Endodermal cell (in vitro differentiated cells): ENCODE data around the gene CAMKMT. TPM values are rescaled to one million over a fixed set of nuclear protein-coding genes. Genes with fewer than 3 reads are reported as not detected.

Experiments used
- DNase-seq: peaks from one replicate; pipeline ENCODE4 v3.0.0-alpha.2; 2017
- H3K27ac ChIP-seq: 2 replicates; pipeline ENCODE4 v1.5.1; 2013; ENCODE audit warnings: mild to moderate bottlenecking, low read depth, low read length, moderate library complexity
- H3K27me3 ChIP-seq: 2 replicates; pipeline ENCODE4 v1.6.1; 2013; ENCODE audit warnings: mild to moderate bottlenecking, low read length, moderate library complexity; ENCODE audit not compliant: insufficient read depth, control insufficient read depth, poor library complexity, severe bottlenecking
- H3K36me3 ChIP-seq: 2 replicates; pipeline ENCODE4 v1.7.0; 2013; ENCODE audit warnings: mild to moderate bottlenecking, low read length, moderate library complexity; ENCODE audit not compliant: control insufficient read depth, insufficient read depth
- H3K4me1 ChIP-seq: one replicate; pipeline ENCODE4 v1.7.0; 2013; ENCODE audit warnings: low read length; ENCODE audit not compliant: control insufficient read depth, insufficient read depth
- H3K4me3 ChIP-seq: 2 replicates; pipeline ENCODE4 v1.5.1; 2013; ENCODE audit warnings: mild to moderate bottlenecking, low read length, moderate library complexity
- H3K9ac ChIP-seq: 2 replicates; pipeline ENCODE4 v1.6.1; 2013; ENCODE audit warnings: mild to moderate bottlenecking, low read length, moderate library complexity; ENCODE audit not compliant: poor library complexity, severe bottlenecking; ENCODE audit errors: extremely low read depth
- H3K9me3 ChIP-seq: 2 replicates; pipeline ENCODE4 v1.6.1; 2013; ENCODE audit warnings: mild to moderate bottlenecking, low read length, moderate library complexity; ENCODE audit not compliant: control insufficient read depth
- H3K27ac Mint-ChIP-seq: 2 replicates; pipeline ENCODE4 v1.8.0; 2020; ENCODE audit warnings: mixed read lengths
- H3K27me3 Mint-ChIP-seq: 2 replicates; pipeline ENCODE4 v1.8.0; 2021; ENCODE audit warnings: mild to moderate bottlenecking, mixed read lengths; ENCODE audit not compliant: insufficient read depth
- H3K36me3 Mint-ChIP-seq: 2 replicates; pipeline ENCODE4 v1.8.0; 2020; ENCODE audit warnings: low read depth, mixed read lengths
- H3K4me1 Mint-ChIP-seq: 2 replicates; pipeline ENCODE4 v1.8.0; 2020; ENCODE audit warnings: mixed read lengths
- H3K4me3 Mint-ChIP-seq: 2 replicates; pipeline ENCODE4 v1.8.0; 2020; ENCODE audit warnings: mild to moderate bottlenecking, moderate library complexity, mixed read lengths
- H3K9me3 Mint-ChIP-seq: 2 replicates; pipeline ENCODE4 v1.8.0; 2020; ENCODE audit warnings: mild to moderate bottlenecking, mixed read lengths
- WGBS, 2 experiments: methylation state at CpG; one replicate each; pipeline versions ENCODE4 v1.1.5 to v1.1.7; 2013; ENCODE audit warnings: missing lambda C conversion rate in 2 of 2, mixed read lengths in 1 of 2; ENCODE audit not compliant: insufficient coverage in 1 of 2, insufficient read length in 1 of 2; 5-methylcytosine and 5-hydroxymethylcytosine counted together
- total RNA-seq, 2 donors: library from RNA; stranded (reverse); fragmentation: NEBNext Ultra II Directional in 1 of 2; extraction: Animal tissue kit (Norgen Biotek cat#: 25700) in 1 of 2; gene quantifications; 2 replicates in 1 of 2; 3 replicates in 1 of 2; pipeline ENCODE4 v1.2.1, GENCODE V29; 2021
- TF ChIP-seq, protein P1 (sequence below): fragments of 200-600 bp; sonication (generic); conservative IDR thresholded peaks from 2 replicates; pipeline ENCODE4 v1.5.0; 2021; ENCODE audit warnings: antibody characterized with exemption, mild to moderate bottlenecking

CAMKMT gene
- total RNA-seq, 2 donors from 2014 or later, result 31.4 to 57.5 TPM

DNA sequence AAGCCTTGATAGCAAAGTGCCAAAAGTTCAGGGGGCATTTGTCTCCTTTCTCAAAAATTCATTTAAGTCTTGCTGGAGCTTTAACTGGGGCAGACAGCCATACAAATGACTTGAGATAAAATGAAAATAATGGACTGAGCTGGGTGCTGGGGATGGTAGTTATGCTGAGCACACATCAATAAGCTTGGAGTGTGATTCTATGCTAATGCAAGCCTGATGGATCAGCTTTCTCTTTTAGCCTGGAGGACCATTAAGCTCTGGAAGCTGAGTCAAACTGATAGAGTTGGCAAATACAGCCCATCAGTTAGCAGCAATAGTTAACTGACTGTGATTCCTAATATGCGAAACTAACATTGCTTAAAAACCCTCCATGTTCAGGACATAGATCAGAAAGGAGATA is 98.0 kb downstream of the CAMKMT start:
- Histone ChIP-seq H3K36me3 (no peaks in the 10 kb centered on the region), H3K27ac (no peak overlapping the region), H3K4me3 (no peak overlapping the region), H3K4me1 (no peaks in the 10 kb centered on the region), H3K27me3 (no peaks in the 10 kb centered on the region), H3K9me3 (peaks cover 13% of the 10 kb centered on the region), H3K9ac (no peak overlapping the region)
- H3K27me3 Mint-ChIP-seq, result no peaks in the 10 kb centered on the region
- WGBS, 2 experiments, result 93% methylated on average over 1 of the region's 1 CpG; no CpG with 5 or more reads in 1 of the 2 experiments
- TF ChIP-seq, protein P1, sequence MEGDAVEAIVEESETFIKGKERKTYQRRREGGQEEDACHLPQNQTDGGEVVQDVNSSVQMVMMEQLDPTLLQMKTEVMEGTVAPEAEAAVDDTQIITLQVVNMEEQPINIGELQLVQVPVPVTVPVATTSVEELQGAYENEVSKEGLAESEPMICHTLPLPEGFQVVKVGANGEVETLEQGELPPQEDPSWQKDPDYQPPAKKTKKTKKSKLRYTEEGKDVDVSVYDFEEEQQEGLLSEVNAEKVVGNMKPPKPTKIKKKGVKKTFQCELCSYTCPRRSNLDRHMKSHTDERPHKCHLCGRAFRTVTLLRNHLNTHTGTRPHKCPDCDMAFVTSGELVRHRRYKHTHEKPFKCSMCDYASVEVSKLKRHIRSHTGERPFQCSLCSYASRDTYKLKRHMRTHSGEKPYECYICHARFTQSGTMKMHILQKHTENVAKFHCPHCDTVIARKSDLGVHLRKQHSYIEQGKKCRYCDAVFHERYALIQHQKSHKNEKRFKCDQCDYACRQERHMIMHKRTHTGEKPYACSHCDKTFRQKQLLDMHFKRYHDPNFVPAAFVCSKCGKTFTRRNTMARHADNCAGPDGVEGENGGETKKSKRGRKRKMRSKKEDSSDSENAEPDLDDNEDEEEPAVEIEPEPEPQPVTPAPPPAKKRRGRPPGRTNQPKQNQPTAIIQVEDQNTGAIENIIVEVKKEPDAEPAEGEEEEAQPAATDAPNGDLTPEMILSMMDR, result no peak
- peaks cover 13% of the 10 kb centered on the region for H3K9me3 Mint-ChIP-seq
- peaks cover 8% of the 10 kb centered on the region for H3K36me3 Mint-ChIP-seq
- DNase-seq, result no peak
- no peak overlapping the region for H3K27ac Mint-ChIP-seq
- H3K4me3 Mint-ChIP-seq, result no peak overlapping the region
- H3K4me1 Mint-ChIP-seq, result peaks cover 18% of the 10 kb centered on the region

DNA sequence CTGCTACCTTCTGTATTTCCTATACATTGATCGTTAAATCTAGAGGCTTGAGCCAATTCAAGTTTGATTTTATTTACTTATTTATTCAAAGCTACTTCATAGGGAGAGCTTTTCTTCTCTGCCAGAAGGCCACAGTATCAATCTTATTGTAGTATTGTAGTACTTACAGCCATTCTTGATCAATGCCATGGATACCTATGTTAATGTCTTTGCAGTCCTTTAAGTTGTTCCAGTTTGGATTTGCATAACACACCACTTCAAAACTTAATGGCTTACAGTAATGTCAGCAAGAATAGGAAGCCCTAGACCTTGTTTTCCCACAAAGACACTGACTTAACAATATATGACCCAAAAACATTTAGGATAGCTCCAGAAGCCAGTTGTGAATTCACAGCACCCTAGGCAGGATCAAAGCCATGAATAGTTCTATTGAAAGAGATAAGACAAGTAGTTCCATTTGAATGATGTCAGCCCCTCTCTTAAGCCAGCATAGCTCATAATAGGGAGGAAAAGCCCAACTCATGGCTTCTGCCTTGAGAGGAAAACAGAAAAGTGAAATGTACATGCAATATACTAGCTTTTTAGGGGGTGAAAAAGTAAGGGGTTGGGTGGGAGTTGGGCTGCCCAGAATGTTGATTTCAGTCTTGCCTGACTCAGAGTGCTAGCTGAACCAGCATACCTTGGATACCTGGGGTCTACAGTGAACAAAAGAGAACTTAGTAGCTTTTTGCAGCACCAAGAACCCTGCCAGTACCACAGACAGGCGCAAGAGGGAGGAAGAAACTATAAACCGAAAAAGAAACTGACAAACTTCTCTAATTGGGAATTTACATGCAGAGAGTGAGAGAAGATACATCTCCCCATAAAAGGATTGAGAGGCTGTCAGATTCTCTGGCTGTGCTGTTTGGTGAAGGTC is 101.4 kb downstream of the CAMKMT start:
- Histone ChIP-seq H3K27ac (no peak overlapping the region), H3K27me3 (no peaks in the 10 kb centered on the region), H3K4me3 (peak overlapping the region; percentile 56), H3K36me3 (no peaks in the 10 kb centered on the region), H3K9ac (no peak overlapping the region), H3K9me3 (peaks cover 42% of the 10 kb centered on the region), H3K4me1 (no peaks in the 10 kb centered on the region)
- H3K4me3 Mint-ChIP-seq, result no peak overlapping the region
- TF ChIP-seq, protein P1, result peak; percentile 48
- WGBS, 2 experiments, result 78% methylated on average over 3 of the region's 3 CpGs; no CpG with 5 or more reads in 1 of the 2 experiments
- peaks cover 41% of the 10 kb centered on the region for H3K9me3 Mint-ChIP-seq
- DNase-seq, result peak; percentile 66
- peak overlapping the region; percentile 64 for H3K27ac Mint-ChIP-seq
- H3K27me3 Mint-ChIP-seq, result no peaks in the 10 kb centered on the region
- peaks cover 16% of the 10 kb centered on the region for H3K36me3 Mint-ChIP-seq
- H3K4me1 Mint-ChIP-seq, result peaks cover 18% of the 10 kb centered on the region

DNA sequence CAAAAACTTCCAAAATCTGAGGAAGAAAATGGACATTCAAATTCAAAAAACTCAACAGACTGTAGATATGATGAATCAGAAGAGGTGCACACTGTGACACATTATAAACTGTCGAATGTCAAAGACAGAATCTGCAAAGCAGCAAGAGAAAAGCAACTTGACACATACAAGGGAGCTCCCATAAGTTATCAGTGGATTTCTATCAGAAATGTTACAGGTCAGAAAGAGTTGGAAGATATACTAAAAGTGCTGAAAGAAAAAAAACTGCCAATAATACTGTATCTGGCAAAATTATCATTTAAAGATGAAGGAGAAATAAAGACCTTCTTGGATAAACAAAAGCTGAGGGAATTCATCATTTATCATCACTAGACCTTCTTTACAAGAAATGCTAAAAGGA is 102.7 kb downstream of the CAMKMT start:
- H3K9ac ChIP-seq, result no peak overlapping the region
- no peaks in the 10 kb centered on the region for H3K27me3 ChIP-seq
- peak overlapping the region; percentile 56 for H3K4me3 ChIP-seq
- no peak overlapping the region for H3K27ac Mint-ChIP-seq
- H3K9me3 ChIP-seq, result peaks cover 42% of the 10 kb centered on the region
- H3K4me3 Mint-ChIP-seq, result no peak overlapping the region
- H3K9me3 Mint-ChIP-seq, result peaks cover 41% of the 10 kb centered on the region
- TF ChIP-seq, protein P1, result no peak
- no peak for DNase-seq
- no peaks in the 10 kb centered on the region for H3K27me3 Mint-ChIP-seq
- H3K4me1 ChIP-seq, result no peaks in the 10 kb centered on the region
- H3K36me3 Mint-ChIP-seq, result peaks cover 17% of the 10 kb centered on the region
- 86 to 96% methylated on average over 1 of the region's 1 CpG for WGBS, 2 experiments
- H3K27ac ChIP-seq, result no peak overlapping the region
- H3K4me1 Mint-ChIP-seq, result peaks cover 18% of the 10 kb centered on the region
- no peaks in the 10 kb centered on the region for H3K36me3 ChIP-seq
